Transverse colon (tissue), 4 donors: ENCODE results near the gene ZXDC. TPM values are rescaled to one million over a fixed set of nuclear protein-coding genes. Genes with fewer than 3 reads are reported as not detected.

Source experiments
- DNase-seq: peaks from one replicate; pipeline ENCODE4 v3.0.0-alpha.2; 2019
- H3K27ac ChIP-seq, 4 donors: fragments of 200-600 bp; sonication (generic); 2 replicates each; pipeline ENCODE4 v1.5.1; 2016 to 2018; ENCODE audit warnings: inconsistent platforms in 4 of 4
- H3K27me3 ChIP-seq: fragments of 200-600 bp; sonication (generic); 2 replicates; pipeline ENCODE4 v1.5.1; 2017; ENCODE audit warnings: inconsistent platforms
- H3K36me3 ChIP-seq, 4 donors: fragments of 200-600 bp; sonication (generic); 2 replicates each; pipeline ENCODE4 v1.5.1; 2017 to 2019; ENCODE audit warnings: inconsistent platforms in 4 of 4
- H3K4me1 ChIP-seq, 4 donors: fragments of 200-600 bp; sonication (generic); 2 replicates each; pipeline ENCODE4 v1.5.1; 2017 to 2020; ENCODE audit warnings: inconsistent platforms in 4 of 4
- H3K4me3 ChIP-seq, 4 donors: fragments of 200-600 bp; sonication (generic); 1 replicate in 1 of 4; 2 replicates in 3 of 4; pipeline versions ENCODE4 v1.5.1 to v1.6.1; 2017 to 2019; ENCODE audit warnings: inconsistent platforms in 4 of 4
- H3K9me3 ChIP-seq, 2 donors: fragments of 200-600 bp; sonication (generic); 2 replicates each; pipeline ENCODE4 v1.5.1; 2017 to 2019; ENCODE audit warnings: inconsistent platforms in 2 of 2
- CTCF ChIP-seq, 5 experiments: fragments of 200-600 bp in 3 of 5; fragments of 450-650 bp in 2 of 5; sonication (generic) in 3 of 5; IDR thresholded peaks; 1 replicate in 2 of 5; 2 replicates in 3 of 5; pipeline ENCODE4 v1.5.1; 2016 to 2017; ENCODE audit warnings: antibody characterized with exemption in 5 of 5, inconsistent platforms in 3 of 5, mild to moderate bottlenecking in 2 of 5, moderate library complexity in 1 of 5
- EP300 ChIP-seq: sonication (generic); formaldehyde crosslinking; IDR thresholded peaks from one replicate; pipeline ENCODE4 v1.6.1; 2017; ENCODE audit warnings: antibody characterized with exemption, low read depth
- POLR2A ChIP-seq: fragments of 450-650 bp; IDR thresholded peaks from one replicate; pipeline ENCODE4 v1.6.1; 2016; ENCODE audit warnings: antibody characterized with exemption, mild to moderate bottlenecking, moderate library complexity
- POLR2AphosphoS5 ChIP-seq, 3 donors: sonication (generic); formaldehyde crosslinking; IDR thresholded peaks; one replicate each; pipeline ENCODE4 v1.6.1; 2016; ENCODE audit warnings: antibody characterized with exemption in 3 of 3
- WGBS, 2 donors: methylation state at CpG; one replicate each; pipeline ENCODE4 v1.1.5; 2018; ENCODE audit warnings: low coverage in 1 of 2; 5-methylcytosine and 5-hydroxymethylcytosine counted together
- in situ Hi-C, 4 donors: fragments of 200-750 bp; cut with MboI; loops; one replicate each; pipeline versions ENCODE4 v1.15.0 to v1.15.1; 2017; ENCODE audit warnings: low sequenced_read_pairs in 3 of 4, low pct_ligation_motif_present in 1 of 4, low pct_unique_long_range_greater_than_20kb in 1 of 4
- intact Hi-C: fragments of 100-400 bp; cut with DNase I; formaldehyde crosslinking; loops from one replicate; pipeline ENCODE4 v1.15.1; 2023; ENCODE audit warnings: low total_unique reads
- total RNA-seq, 4 donors: library from RNA; depleted of rRNA; stranded (reverse); fragments of >200 nt; gene quantifications; one replicate each; pipeline ENCODE4 v1.1.0, GENCODE V29; 2016

The ZXDC gene
- total RNA-seq, 4 donors from 2014 or later: 44.6 to 81.2 (median 46.4) TPM

GRCh38 chr3:126465928-126466544, 9.7 kb downstream of the ZXDC start:
- WGBS, 2 donors: 84 to 89% methylated on average over 7 to 16 of the region's 16 CpGs
- no peak for TF ChIP-seq EP300
- no peak for TF ChIP-seq POLR2A
- TF ChIP-seq POLR2AphosphoS5 (IDR thresholded peaks at IDR 0.05): no peak
- TF ChIP-seq CTCF (IDR thresholded peaks at IDR 0.05): no peak
- H3K4me1 ChIP-seq: peaks cover 0 to under 1% (median 0%) of the 10 kb centered on the region in 4 donors
- H3K36me3 ChIP-seq: peaks cover 0 to 73% (median 34%) of the 10 kb centered on the region in 4 donors
- DNase-seq: peak; percentile 32
- intact Hi-C loops (loop anchor here (2.0 kb wide), 1 partner anchor 79 kb away; no protein-coding TSS in a partner anchor), in situ Hi-C loops (no loop called here)
- H3K9me3 ChIP-seq: no peaks in the 10 kb centered on the region
- H3K27ac ChIP-seq: no peak overlapping the region
- no peaks in the 10 kb centered on the region for H3K27me3 ChIP-seq
- no peak overlapping the region for H3K4me3 ChIP-seq

GRCh38 chr3:126464997-126465396, 10.7 kb downstream of the ZXDC start:
- in situ Hi-C loops: no loop called here
- TF ChIP-seq CTCF (IDR thresholded peaks at IDR 0.05) (no peak), POLR2A (no peak), EP300 (no peak), POLR2AphosphoS5 (IDR thresholded peaks at IDR 0.05) (no peak)
- Histone ChIP-seq H3K27ac (no peak overlapping the region), H3K9me3 (no peaks in the 10 kb centered on the region), H3K36me3 (peaks cover 0 to 73% (median 35%) of the 10 kb centered on the region in 4 donors), H3K4me1 (no peaks in the 10 kb centered on the region), H3K27me3 (no peaks in the 10 kb centered on the region), H3K4me3 (no peak overlapping the region)
- 89% methylated on average over 11 of the region's 11 CpGs; no CpG with 5 or more reads in 1 of the 2 donors for WGBS, 2 donors
- no peak for DNase-seq
- intact Hi-C loops: no loop called here

GRCh38 chr3:126464494-126464893, 11.2 kb downstream of the ZXDC start:
- no peak overlapping the region for H3K27ac ChIP-seq
- in situ Hi-C loops (no loop called here), intact Hi-C loops (no loop called here)
- H3K27me3 ChIP-seq: no peaks in the 10 kb centered on the region
- no peak for DNase-seq
- WGBS, 2 donors: 53 to 65% methylated on average over 3 to 4 of the region's 4 CpGs
- H3K36me3 ChIP-seq: peaks cover 0 to 73% (median 35%) of the 10 kb centered on the region in 4 donors
- TF ChIP-seq CTCF (IDR thresholded peaks at IDR 0.05): no peak
- H3K9me3 ChIP-seq: no peaks in the 10 kb centered on the region
- H3K4me3 ChIP-seq: no peak overlapping the region
- H3K4me1 ChIP-seq: no peaks in the 10 kb centered on the region

- in situ Hi-C loops: no loop called here
- intact Hi-C loops: no loop called here
- Histone ChIP-seq H3K27ac (no peak overlapping the region), H3K36me3 (peaks cover 0 to 73% (median 35%) of the 10 kb centered on the region in 4 donors), H3K27me3 (no peaks in the 10 kb centered on the region), H3K9me3 (no peaks in the 10 kb centered on the region), H3K4me3 (no peak overlapping the region), H3K4me1 (no peaks in the 10 kb centered on the region)
- DNase-seq: no peak
- 90 to 100% methylated on average over 2 to 4 of the region's 4 CpGs for WGBS, 2 donors
- no peak for TF ChIP-seq POLR2AphosphoS5 (IDR thresholded peaks at IDR 0.05)
- TF ChIP-seq POLR2A: no peak
- TF ChIP-seq EP300: no peak
- TF ChIP-seq CTCF (IDR thresholded peaks at IDR 0.05): no peak
Measured at GRCh38 chr3:126464093-126464492, 11.6 kb downstream of the ZXDC start.
